ENCODE data around the gene WDR4.

Gene WDR4

DNA sequence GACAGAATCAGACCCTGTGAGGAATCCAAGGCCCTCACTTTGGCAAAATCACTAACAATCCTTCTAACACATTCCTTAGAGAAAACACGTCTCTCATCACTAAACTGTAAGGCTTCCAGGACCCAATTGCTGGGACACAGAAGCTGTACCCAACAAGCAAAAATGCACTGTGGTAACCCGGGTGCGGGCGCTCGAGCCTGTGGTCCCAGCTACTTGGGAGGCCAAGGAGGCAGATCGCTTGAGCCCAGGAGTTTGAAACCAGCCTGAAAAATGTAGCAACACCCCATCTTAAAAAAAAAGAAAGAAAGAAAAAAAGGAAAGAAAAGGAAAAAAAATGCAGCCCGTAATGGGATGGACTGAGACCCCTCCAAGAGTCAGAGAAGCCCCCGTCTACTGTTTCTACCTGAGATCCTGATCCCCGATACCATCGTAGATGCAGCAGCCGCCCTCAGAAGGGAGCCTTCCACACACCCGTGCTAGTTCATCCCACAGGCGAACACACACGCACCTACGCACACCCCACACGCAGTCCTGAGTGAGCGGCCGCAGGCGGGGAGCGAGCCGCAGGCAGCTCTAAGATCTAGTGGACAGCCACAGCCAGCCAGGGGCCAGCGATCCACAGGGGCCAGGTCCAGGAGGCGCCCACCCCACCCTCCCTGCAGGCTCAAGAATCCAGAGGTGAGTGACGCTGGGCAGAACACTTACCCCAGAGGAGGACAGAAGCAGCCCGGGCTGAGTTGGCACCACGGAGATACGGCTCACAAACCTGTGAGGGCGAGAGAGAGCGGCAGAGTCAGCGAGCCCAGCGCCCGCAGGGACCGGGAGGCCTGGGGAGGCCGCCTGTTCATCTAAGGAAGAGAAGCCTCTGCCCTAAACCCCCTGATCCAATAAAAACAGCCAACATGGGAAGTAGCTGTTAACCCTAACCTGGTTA is 20.1 kb downstream of the WDR4 start:
- H2BK5ac ChIP-seq (ENCODE audit: low read length), result no peak overlapping the region
- no peak overlapping the region for H3K4ac ChIP-seq (ENCODE audit: low read depth, low read length)
- no peak overlapping the region for H4K5ac ChIP-seq (ENCODE audit: low read length)
- no peaks in the 10 kb centered on the region for H3K4me1 ChIP-seq (ENCODE audit: control insufficient read depth, low read depth, low read length)
- H3K27me3 ChIP-seq (ENCODE audit: insufficient read depth, low read length, poor library complexity), result no peaks in the 10 kb centered on the region
- peaks cover 50% of the 10 kb centered on the region for H3K79me2 ChIP-seq (ENCODE audit: control insufficient read depth, insufficient read depth, low read length)
- no peak overlapping the region for H2BK15ac ChIP-seq (replicated peaks; ENCODE audit: low read depth)
- H3K4me3 ChIP-seq (ENCODE audit: low read length), result no peak overlapping the region
- no peak for DNase-seq
- no peak overlapping the region for H3K9ac ChIP-seq (ENCODE audit: low read length)
- H2AK5ac ChIP-seq (ENCODE audit: low read length), result no peak overlapping the region
- no peak overlapping the region for H3K27ac ChIP-seq (ENCODE audit: low read depth, low read length)
- peaks cover 30% of the 10 kb centered on the region for H3K79me1 ChIP-seq (ENCODE audit: low read length)
- no peak overlapping the region for H3K18ac ChIP-seq (ENCODE audit: low read length)
- no peak overlapping the region for H2BK120ac ChIP-seq (ENCODE audit: low read depth, low read length)
- H4K8ac ChIP-seq (ENCODE audit: low read depth, low read length), result no peak overlapping the region
- H3K56ac ChIP-seq (ENCODE audit: low read length), result no peak overlapping the region
- no CpG with 5 or more reads among the region's 34 CpGs for WGBS (ENCODE audit: extremely low coverage, insufficient coverage, low lambda C conversion rate)
- H3K4me2 ChIP-seq (ENCODE audit: low read length), result no peak overlapping the region
- H3K23ac ChIP-seq (ENCODE audit: low read length), result no peak overlapping the region
- peaks cover 25% of the 10 kb centered on the region for H3K36me3 ChIP-seq (ENCODE audit: control insufficient read depth, insufficient read depth, low read length)

DNA sequence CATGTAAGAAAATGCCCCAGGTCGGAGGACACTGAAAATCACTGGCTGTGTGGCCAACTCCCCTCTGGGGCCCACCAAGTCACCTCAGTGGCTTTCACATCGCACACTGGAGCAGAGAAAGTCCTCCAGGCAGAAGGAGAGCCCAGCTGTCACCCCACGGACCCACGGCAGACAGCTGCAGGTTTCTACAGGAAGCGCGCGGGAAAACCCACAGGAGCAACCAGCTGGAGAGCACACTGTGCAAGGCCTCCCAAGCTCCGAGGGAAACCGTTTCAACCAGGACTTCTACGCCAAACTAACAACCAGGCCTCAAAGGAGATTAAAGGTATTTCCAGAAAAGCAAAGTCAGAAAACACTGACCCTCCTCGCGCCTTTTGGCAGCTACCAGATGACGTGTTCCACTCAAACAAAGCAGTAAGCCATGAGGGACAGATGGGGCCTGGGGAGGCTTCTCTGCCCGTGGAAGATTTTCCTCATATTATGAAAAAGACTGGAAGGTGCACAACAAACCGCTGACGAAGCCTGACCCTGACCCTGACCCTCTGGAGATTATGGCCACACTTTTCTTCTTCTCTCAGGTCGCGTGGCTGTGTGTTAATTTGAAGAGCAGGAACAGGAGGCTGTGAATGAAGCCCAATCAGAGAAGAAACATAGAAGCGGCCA is 21.0 kb downstream of the WDR4 start:
- H3K36me3 ChIP-seq (ENCODE audit: control insufficient read depth, insufficient read depth, low read length), result peaks cover 28% of the 10 kb centered on the region
- no peak overlapping the region for H4K8ac ChIP-seq (ENCODE audit: low read depth, low read length)
- H3K27ac ChIP-seq (ENCODE audit: low read depth, low read length), result no peak overlapping the region
- no peak overlapping the region for H3K4me3 ChIP-seq (ENCODE audit: low read length)
- WGBS (ENCODE audit: extremely low coverage, insufficient coverage, low lambda C conversion rate), result no CpG with 5 or more reads among the region's 19 CpGs
- no peak overlapping the region for H3K4me2 ChIP-seq (ENCODE audit: low read length)
- peaks cover 30% of the 10 kb centered on the region for H3K79me1 ChIP-seq (ENCODE audit: low read length)
- no peak overlapping the region for H2BK5ac ChIP-seq (ENCODE audit: low read length)
- no peak overlapping the region for H3K56ac ChIP-seq (ENCODE audit: low read length)
- no peaks in the 10 kb centered on the region for H3K4me1 ChIP-seq (ENCODE audit: control insufficient read depth, low read depth, low read length)
- no peak overlapping the region for H4K5ac ChIP-seq (ENCODE audit: low read length)
- H3K18ac ChIP-seq (ENCODE audit: low read length), result no peak overlapping the region
- no peak overlapping the region for H3K9ac ChIP-seq (ENCODE audit: low read length)
- H2BK15ac ChIP-seq (replicated peaks; ENCODE audit: low read depth), result no peak overlapping the region
- no peak overlapping the region for H2AK5ac ChIP-seq (ENCODE audit: low read length)
- no peak overlapping the region for H3K4ac ChIP-seq (ENCODE audit: low read depth, low read length)
- no peak for DNase-seq
- no peak overlapping the region for H2BK120ac ChIP-seq (ENCODE audit: low read depth, low read length)
- no peak overlapping the region for H3K23ac ChIP-seq (ENCODE audit: low read length)
- H3K79me2 ChIP-seq (ENCODE audit: control insufficient read depth, insufficient read depth, low read length), result peaks cover 45% of the 10 kb centered on the region
- no peaks in the 10 kb centered on the region for H3K27me3 ChIP-seq (ENCODE audit: insufficient read depth, low read length, poor library complexity)

DNA sequence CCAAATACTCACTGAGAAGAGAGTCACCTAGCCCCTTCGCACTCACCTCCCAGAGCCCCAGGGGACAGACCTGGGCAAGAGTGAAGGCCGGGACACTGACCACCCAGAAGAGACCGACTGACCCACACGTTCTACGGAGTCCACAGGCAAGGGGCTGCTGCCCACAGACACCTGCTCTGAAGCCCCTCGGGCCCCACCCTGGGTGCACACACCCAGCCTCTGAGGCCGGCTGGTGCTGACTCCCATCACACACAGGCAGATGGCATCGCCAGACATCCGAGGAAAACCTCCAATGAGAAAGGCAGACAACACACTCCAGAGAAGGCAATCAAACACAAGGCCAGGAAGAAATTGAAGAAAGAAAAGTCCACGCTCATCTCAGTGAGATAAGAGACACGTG is 22.1 kb downstream of the WDR4 start:
- H2BK120ac ChIP-seq (ENCODE audit: low read depth, low read length), result no peak overlapping the region
- no peaks in the 10 kb centered on the region for H3K27me3 ChIP-seq (ENCODE audit: insufficient read depth, low read length, poor library complexity)
- H3K4ac ChIP-seq (ENCODE audit: low read depth, low read length), result no peak overlapping the region
- H3K4me3 ChIP-seq (ENCODE audit: low read length), result no peak overlapping the region
- no peak overlapping the region for H2BK5ac ChIP-seq (ENCODE audit: low read length)
- H3K56ac ChIP-seq (ENCODE audit: low read length), result no peak overlapping the region
- DNase-seq, result no peak
- no peak overlapping the region for H3K18ac ChIP-seq (ENCODE audit: low read length)
- no peak overlapping the region for H4K8ac ChIP-seq (ENCODE audit: low read depth, low read length)
- peaks cover 34% of the 10 kb centered on the region for H3K79me2 ChIP-seq (ENCODE audit: control insufficient read depth, insufficient read depth, low read length)
- H4K5ac ChIP-seq (ENCODE audit: low read length), result no peak overlapping the region
- H2AK5ac ChIP-seq (ENCODE audit: low read length), result no peak overlapping the region
- H3K27ac ChIP-seq (ENCODE audit: low read depth, low read length), result no peak overlapping the region
- no peak overlapping the region for H3K4me2 ChIP-seq (ENCODE audit: low read length)
- no peaks in the 10 kb centered on the region for H3K4me1 ChIP-seq (ENCODE audit: control insufficient read depth, low read depth, low read length)
- no peak overlapping the region for H3K23ac ChIP-seq (ENCODE audit: low read length)
- H3K36me3 ChIP-seq (ENCODE audit: control insufficient read depth, insufficient read depth, low read length), result peaks cover 28% of the 10 kb centered on the region
- H3K9ac ChIP-seq (ENCODE audit: low read length), result no peak overlapping the region
- no peak overlapping the region for H2BK15ac ChIP-seq (replicated peaks; ENCODE audit: low read depth)
- no CpG with 5 or more reads among the region's 11 CpGs for WGBS (ENCODE audit: extremely low coverage, insufficient coverage, low lambda C conversion rate)
- peaks cover 23% of the 10 kb centered on the region for H3K79me1 ChIP-seq (ENCODE audit: low read length)

DNA sequence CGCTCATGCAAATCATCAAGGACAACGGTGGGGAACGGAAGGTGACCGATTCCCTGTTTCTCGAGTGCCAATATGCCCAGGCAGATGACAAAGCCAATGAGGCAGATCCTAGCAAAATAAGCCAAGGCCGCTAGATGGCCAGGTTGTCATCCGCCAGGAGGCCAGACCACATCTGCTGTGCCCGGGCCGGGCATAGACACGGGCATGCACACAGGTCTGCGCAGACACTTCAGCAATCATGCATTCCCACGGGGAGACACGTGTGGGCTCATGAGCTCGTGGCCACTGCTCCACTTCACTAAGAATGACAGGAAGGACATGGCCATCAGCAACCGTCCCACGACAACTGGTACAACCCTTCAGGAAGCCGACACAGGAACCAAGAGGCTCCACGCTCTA is 23.4 kb downstream of the WDR4 start:
- H3K36me3 ChIP-seq (ENCODE audit: control insufficient read depth, insufficient read depth, low read length), result peaks cover 32% of the 10 kb centered on the region
- H3K9ac ChIP-seq (ENCODE audit: low read length), result no peak overlapping the region
- no CpG with 5 or more reads among the region's 18 CpGs for WGBS (ENCODE audit: extremely low coverage, insufficient coverage, low lambda C conversion rate)
- H4K8ac ChIP-seq (ENCODE audit: low read depth, low read length), result no peak overlapping the region
- peaks cover 22% of the 10 kb centered on the region for H3K79me1 ChIP-seq (ENCODE audit: low read length)
- no peak overlapping the region for H3K4ac ChIP-seq (ENCODE audit: low read depth, low read length)
- no peak overlapping the region for H3K4me2 ChIP-seq (ENCODE audit: low read length)
- H3K18ac ChIP-seq (ENCODE audit: low read length), result no peak overlapping the region
- no peak overlapping the region for H2BK15ac ChIP-seq (replicated peaks; ENCODE audit: low read depth)
- H4K5ac ChIP-seq (ENCODE audit: low read length), result no peak overlapping the region
- H3K27me3 ChIP-seq (ENCODE audit: insufficient read depth, low read length, poor library complexity), result no peaks in the 10 kb centered on the region
- no peak overlapping the region for H3K56ac ChIP-seq (ENCODE audit: low read length)
- H3K23ac ChIP-seq (ENCODE audit: low read length), result no peak overlapping the region
- H2BK5ac ChIP-seq (ENCODE audit: low read length), result no peak overlapping the region
- no peak overlapping the region for H2BK120ac ChIP-seq (ENCODE audit: low read depth, low read length)
- H3K4me1 ChIP-seq (ENCODE audit: control insufficient read depth, low read depth, low read length), result no peaks in the 10 kb centered on the region
- DNase-seq, result no peak
- H2AK5ac ChIP-seq (ENCODE audit: low read length), result no peak overlapping the region
- no peak overlapping the region for H3K4me3 ChIP-seq (ENCODE audit: low read length)
- no peak overlapping the region for H3K27ac ChIP-seq (ENCODE audit: low read depth, low read length)
- H3K79me2 ChIP-seq (ENCODE audit: control insufficient read depth, insufficient read depth, low read length), result peaks cover 27% of the 10 kb centered on the region

DNA sequence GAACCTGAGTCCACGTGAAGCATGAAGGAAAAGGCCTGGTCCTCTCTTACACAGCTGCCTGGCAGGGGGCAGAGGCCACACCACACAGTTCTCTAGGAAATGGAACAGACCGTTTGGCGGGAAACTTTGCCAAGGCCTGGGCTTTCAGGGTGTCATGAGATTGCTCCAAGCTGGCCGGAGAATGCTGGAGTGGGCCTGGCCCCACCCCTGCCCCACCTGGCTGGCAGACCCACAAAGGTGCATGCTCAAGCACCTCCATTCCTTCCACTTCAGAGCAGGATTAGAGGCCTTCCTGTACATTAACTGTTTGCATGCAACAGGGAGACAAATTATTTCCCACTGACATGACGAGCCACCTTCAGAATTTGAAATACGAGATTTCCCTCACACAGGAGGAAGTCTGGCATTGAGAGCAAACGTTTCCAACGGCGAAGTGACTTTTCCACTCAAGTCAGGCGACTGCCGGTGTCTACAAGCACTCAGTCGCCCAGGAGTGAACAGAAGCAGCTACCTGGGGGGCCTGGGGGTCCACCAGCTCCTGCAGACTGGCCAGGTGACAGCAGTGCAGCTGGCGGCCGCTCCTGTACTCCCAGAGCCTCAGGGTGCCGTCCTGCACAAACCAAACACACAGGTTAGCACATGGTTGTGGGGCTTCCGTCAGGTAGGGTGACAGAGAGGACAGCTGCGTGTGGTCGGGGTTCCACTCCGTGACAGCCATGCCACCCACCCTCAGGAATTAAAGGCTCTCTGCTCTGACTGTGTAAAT is 24.0 kb downstream of the WDR4 start:
- Histone ChIP-seq H2BK15ac (replicated peaks; ENCODE audit: low read depth) (no peak overlapping the region), H3K4me2 (ENCODE audit: low read length) (no peak overlapping the region), H3K36me3 (ENCODE audit: control insufficient read depth, insufficient read depth, low read length) (peaks cover 33% of the 10 kb centered on the region), H3K56ac (ENCODE audit: low read length) (no peak overlapping the region), H3K4me3 (ENCODE audit: low read length) (no peak overlapping the region), H3K79me1 (ENCODE audit: low read length) (peaks cover 22% of the 10 kb centered on the region), H3K18ac (ENCODE audit: low read length) (no peak overlapping the region), H2BK5ac (ENCODE audit: low read length) (no peak overlapping the region), H3K4ac (ENCODE audit: low read depth, low read length) (no peak overlapping the region), H3K79me2 (ENCODE audit: control insufficient read depth, insufficient read depth, low read length) (peaks cover 23% of the 10 kb centered on the region), H3K27ac (ENCODE audit: low read depth, low read length) (no peak overlapping the region), H4K8ac (ENCODE audit: low read depth, low read length) (no peak overlapping the region), H2BK120ac (ENCODE audit: low read depth, low read length) (no peak overlapping the region), H3K9ac (ENCODE audit: low read length) (no peak overlapping the region), H3K4me1 (ENCODE audit: control insufficient read depth, low read depth, low read length) (no peaks in the 10 kb centered on the region), H2AK5ac (ENCODE audit: low read length) (no peak overlapping the region), H3K27me3 (ENCODE audit: insufficient read depth, low read length, poor library complexity) (no peaks in the 10 kb centered on the region), H3K23ac (ENCODE audit: low read length) (no peak overlapping the region), H4K5ac (ENCODE audit: low read length) (no peak overlapping the region)
- no CpG with 5 or more reads among the region's 19 CpGs for WGBS (ENCODE audit: extremely low coverage, insufficient coverage, low lambda C conversion rate)
- no peak for DNase-seq

Data from mesendoderm (in vitro differentiated cells).